Measurements from ENCODE around the gene PHACTR1.

The PHACTR1 gene

DNA sequence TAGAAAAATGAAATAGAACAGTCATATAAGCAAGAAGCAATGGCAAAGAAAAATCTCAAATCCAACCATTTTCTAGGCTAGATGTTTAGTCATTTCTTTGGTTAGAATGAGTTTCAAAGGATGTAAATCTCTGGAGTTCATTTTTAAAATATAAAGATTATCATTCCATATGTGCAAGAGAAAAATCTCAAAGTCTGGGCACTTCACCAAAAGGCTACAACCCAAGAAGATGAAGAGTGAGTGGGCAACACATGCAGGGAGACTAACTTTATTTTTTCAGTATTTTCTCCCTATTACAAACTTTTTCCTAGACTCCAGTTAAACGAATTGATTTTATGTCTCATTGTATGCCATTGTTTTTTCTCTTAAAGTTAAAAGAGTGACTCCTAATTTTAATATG, 83.6 kb downstream of the PHACTR1 start:
- no peak overlapping the region for H3K9ac ChIP-seq (ENCODE audit: insufficient read length)
- H3K27ac ChIP-seq, result no peak overlapping the region
- H3K4me3 ChIP-seq, result no peak overlapping the region
- TF ChIP-seq POLR2AphosphoS5 (IDR thresholded peaks at IDR 0.05; ENCODE audit: borderline replicate concordance, low read depth, low read length) (no peak), EZH2 (IDR thresholded peaks at IDR 0.05) (no peak), FOXP2 (optimal IDR thresholded peaks at IDR 0.05; ENCODE audit: control extremely low read depth, extremely low read length, insufficient read depth) (no peak)
- H3K9me3 ChIP-seq (ENCODE audit: low read depth, low read length), result no peaks in the 10 kb centered on the region
- no peaks in the 10 kb centered on the region for H3K36me3 ChIP-seq (ENCODE audit: insufficient read depth, low read length)
- DNase-seq (ENCODE audit: low read depth, low spot score), result no peak

DNA sequence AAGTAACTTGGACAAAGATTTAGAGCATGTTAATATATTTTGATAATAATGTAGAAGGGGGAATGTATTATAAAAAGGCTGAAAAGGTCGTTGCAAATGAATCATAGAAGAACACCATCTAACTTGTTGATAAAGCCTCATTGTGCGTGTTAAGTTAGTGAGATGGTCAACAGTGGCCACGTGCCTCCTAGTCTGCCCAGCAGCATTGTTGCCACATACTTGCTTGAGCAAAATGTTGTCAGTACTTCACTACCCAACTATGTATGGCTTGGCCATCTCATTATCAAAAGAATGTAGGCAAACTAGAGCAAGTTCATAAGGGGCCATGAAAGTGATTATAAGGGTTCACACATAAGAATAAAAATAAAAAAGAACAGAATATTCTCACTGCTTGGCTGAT, 84.6 kb downstream of the PHACTR1 start:
- no peak for DNase-seq (ENCODE audit: low read depth, low spot score)
- Histone ChIP-seq H3K9ac (ENCODE audit: insufficient read length) (no peak overlapping the region), H3K9me3 (ENCODE audit: low read depth, low read length) (no peaks in the 10 kb centered on the region), H3K36me3 (ENCODE audit: insufficient read depth, low read length) (no peaks in the 10 kb centered on the region), H3K27ac (no peak overlapping the region), H3K4me3 (no peak overlapping the region)
- TF ChIP-seq FOXP2 (optimal IDR thresholded peaks at IDR 0.05; ENCODE audit: control extremely low read depth, extremely low read length, insufficient read depth) (no peak), EZH2 (IDR thresholded peaks at IDR 0.05) (no peak), POLR2AphosphoS5 (IDR thresholded peaks at IDR 0.05; ENCODE audit: borderline replicate concordance, low read depth, low read length) (no peak)

DNA sequence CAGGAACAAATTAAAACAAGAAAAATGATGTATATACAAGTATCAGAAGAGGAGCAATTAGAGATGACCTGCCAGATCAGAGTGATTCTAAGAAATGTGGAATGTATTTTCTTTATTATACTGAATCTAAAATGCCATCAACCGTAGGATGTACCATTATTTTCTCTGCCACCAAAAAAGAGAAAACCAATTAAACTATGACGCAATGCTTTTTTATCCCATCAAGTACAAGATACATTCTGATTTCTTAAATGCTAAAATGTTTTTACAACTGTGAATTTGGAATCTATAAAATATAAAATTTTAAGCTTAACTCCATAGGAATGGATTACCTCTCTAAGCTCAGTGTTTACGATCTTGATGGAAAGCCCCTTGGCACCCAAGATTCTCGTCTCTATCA, 85.9 kb downstream of the PHACTR1 start:
- no peaks in the 10 kb centered on the region for H3K36me3 ChIP-seq (ENCODE audit: insufficient read depth, low read length)
- H3K27ac ChIP-seq, result no peak overlapping the region
- H3K4me3 ChIP-seq, result no peak overlapping the region
- TF ChIP-seq FOXP2 (optimal IDR thresholded peaks at IDR 0.05; ENCODE audit: control extremely low read depth, extremely low read length, insufficient read depth) (no peak), POLR2AphosphoS5 (IDR thresholded peaks at IDR 0.05; ENCODE audit: borderline replicate concordance, low read depth, low read length) (no peak), EZH2 (IDR thresholded peaks at IDR 0.05) (no peak)
- DNase-seq (ENCODE audit: low read depth, low spot score), result no peak
- H3K9me3 ChIP-seq (ENCODE audit: low read depth, low read length), result no peaks in the 10 kb centered on the region
- H3K9ac ChIP-seq (ENCODE audit: insufficient read length), result no peak overlapping the region

DNA sequence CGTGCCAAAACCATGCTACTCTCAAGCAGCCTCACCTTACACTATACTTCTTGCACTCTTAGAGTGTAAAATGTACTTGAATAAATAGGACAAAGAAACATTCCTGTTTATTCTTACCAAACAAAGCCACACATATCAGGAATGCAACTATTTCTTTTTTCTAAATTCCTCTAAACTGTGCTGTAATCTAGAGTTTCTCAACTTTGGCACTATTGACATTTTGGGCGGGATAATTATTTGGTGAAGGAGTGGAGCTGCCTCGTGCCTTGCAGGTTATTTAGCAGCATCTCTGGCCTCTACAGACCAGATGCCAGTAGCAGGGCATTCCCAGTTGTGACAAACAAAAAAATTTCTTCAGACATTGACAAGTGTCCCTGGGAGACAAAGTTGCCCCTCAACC, 86.9 kb downstream of the PHACTR1 start:
- no peak for DNase-seq (ENCODE audit: low read depth, low spot score)
- Histone ChIP-seq H3K9me3 (ENCODE audit: low read depth, low read length) (no peaks in the 10 kb centered on the region), H3K36me3 (ENCODE audit: insufficient read depth, low read length) (no peaks in the 10 kb centered on the region), H3K4me3 (no peak overlapping the region), H3K9ac (ENCODE audit: insufficient read length) (no peak overlapping the region), H3K27ac (no peak overlapping the region)
- TF ChIP-seq FOXP2 (optimal IDR thresholded peaks at IDR 0.05; ENCODE audit: control extremely low read depth, extremely low read length, insufficient read depth), result no peak

GRCh38 chr6:12804952-12805645, 88.5 kb downstream of the PHACTR1 start:
- H3K4me3 ChIP-seq, result no peak overlapping the region
- no peak for TF ChIP-seq POLR2AphosphoS5 (IDR thresholded peaks at IDR 0.05; ENCODE audit: borderline replicate concordance, low read depth, low read length)
- no peak for TF ChIP-seq EZH2 (IDR thresholded peaks at IDR 0.05)
- TF ChIP-seq FOXP2 (optimal IDR thresholded peaks at IDR 0.05; ENCODE audit: control extremely low read depth, extremely low read length, insufficient read depth), result no peak
- H3K9ac ChIP-seq (ENCODE audit: insufficient read length), result no peak overlapping the region
- no peak overlapping the region for H3K27ac ChIP-seq
- H3K36me3 ChIP-seq (ENCODE audit: insufficient read depth, low read length), result no peaks in the 10 kb centered on the region
- DNase-seq (ENCODE audit: low read depth, low spot score), result no peak
- H3K9me3 ChIP-seq (ENCODE audit: low read depth, low read length), result no peaks in the 10 kb centered on the region

DNA sequence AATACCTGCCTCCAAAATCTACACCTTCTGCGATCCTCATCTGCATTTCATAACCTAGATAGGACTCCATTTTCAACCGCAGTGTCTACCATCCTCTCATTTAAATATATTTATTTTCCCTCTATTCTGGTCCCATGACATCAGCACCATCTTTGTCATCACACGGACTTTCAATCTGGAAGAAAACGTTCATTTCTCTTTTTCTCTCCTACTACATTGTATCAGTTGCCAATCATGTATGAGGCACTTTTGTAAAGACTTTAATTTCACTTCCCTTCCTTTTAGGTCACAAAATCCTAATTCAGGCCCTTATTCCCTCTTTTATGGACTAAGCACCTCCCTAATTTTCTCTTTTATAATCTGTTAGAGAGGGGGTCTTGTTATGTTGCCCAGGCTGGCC, 89.6 kb downstream of the PHACTR1 start:
- H3K4me3 ChIP-seq, result no peak overlapping the region
- TF ChIP-seq EZH2 (IDR thresholded peaks at IDR 0.05), result no peak
- no peak for TF ChIP-seq POLR2AphosphoS5 (IDR thresholded peaks at IDR 0.05; ENCODE audit: borderline replicate concordance, low read depth, low read length)
- no peak for TF ChIP-seq FOXP2 (optimal IDR thresholded peaks at IDR 0.05; ENCODE audit: control extremely low read depth, extremely low read length, insufficient read depth)
- no peak overlapping the region for H3K27ac ChIP-seq
- no peaks in the 10 kb centered on the region for H3K9me3 ChIP-seq (ENCODE audit: low read depth, low read length)
- DNase-seq (ENCODE audit: low read depth, low spot score), result no peak
- no peaks in the 10 kb centered on the region for H3K36me3 ChIP-seq (ENCODE audit: insufficient read depth, low read length)
- H3K9ac ChIP-seq (ENCODE audit: insufficient read length), result no peak overlapping the region

GRCh38 chr6:12806796-12807195, 90.2 kb downstream of the PHACTR1 start:
- no peak for DNase-seq (ENCODE audit: low read depth, low spot score)
- Histone ChIP-seq H3K27ac (no peak overlapping the region), H3K36me3 (ENCODE audit: insufficient read depth, low read length) (no peaks in the 10 kb centered on the region), H3K4me3 (no peak overlapping the region), H3K9ac (ENCODE audit: insufficient read length) (no peak overlapping the region), H3K9me3 (ENCODE audit: low read depth, low read length) (no peaks in the 10 kb centered on the region)
- TF ChIP-seq FOXP2 (optimal IDR thresholded peaks at IDR 0.05; ENCODE audit: control extremely low read depth, extremely low read length, insufficient read depth), result no peak

DNA sequence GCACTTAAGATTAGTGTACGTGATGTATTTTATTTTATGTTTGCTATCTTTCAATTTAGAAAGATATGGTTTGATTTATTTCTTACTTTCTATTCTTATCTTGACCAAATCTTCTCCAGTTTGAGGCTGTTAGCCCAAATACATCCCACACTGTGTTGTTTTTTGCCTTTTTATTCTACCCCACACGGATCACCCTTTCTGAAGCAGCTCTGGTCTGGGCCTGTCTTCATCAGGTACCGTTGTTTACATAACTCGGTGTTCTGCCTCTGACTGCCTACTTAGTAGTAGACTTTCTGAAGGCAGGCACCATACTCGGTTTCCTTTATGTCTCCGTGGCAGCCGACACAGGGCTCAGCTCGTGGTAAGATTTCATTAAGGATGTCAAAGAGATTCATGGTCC, 95.0 kb downstream of the PHACTR1 start:
- Histone ChIP-seq H3K36me3 (ENCODE audit: insufficient read depth, low read length) (no peaks in the 10 kb centered on the region), H3K9ac (ENCODE audit: insufficient read length) (no peak overlapping the region), H3K27ac (no peak overlapping the region), H3K4me3 (no peak overlapping the region), H3K9me3 (ENCODE audit: low read depth, low read length) (no peaks in the 10 kb centered on the region)
- TF ChIP-seq POLR2AphosphoS5 (IDR thresholded peaks at IDR 0.05; ENCODE audit: borderline replicate concordance, low read depth, low read length) (no peak), EZH2 (IDR thresholded peaks at IDR 0.05) (no peak), FOXP2 (optimal IDR thresholded peaks at IDR 0.05; ENCODE audit: control extremely low read depth, extremely low read length, insufficient read depth) (no peak)
- no peak for DNase-seq (ENCODE audit: low read depth, low spot score)

DNA sequence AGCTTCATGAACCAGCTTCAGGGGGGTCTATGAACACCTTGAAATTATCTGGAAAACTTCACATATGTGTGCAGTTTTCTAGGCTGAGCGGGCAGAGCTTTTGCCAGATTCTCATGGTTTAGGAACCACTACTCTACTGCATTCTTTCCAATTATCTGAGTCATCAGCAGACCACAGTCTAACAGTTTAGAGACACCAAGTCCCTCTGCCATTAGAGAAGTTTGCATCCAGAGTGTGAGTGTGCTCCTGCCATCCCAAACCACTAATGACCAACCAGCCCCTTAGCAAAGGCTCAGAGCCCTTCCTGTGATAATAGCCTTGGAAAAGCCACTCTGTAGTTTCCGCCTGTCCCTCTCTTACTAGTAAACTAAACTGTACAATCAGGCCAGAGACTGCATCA, 96.8 kb downstream of the PHACTR1 start:
- no peak for TF ChIP-seq EZH2 (IDR thresholded peaks at IDR 0.05)
- no peak for TF ChIP-seq FOXP2 (optimal IDR thresholded peaks at IDR 0.05; ENCODE audit: control extremely low read depth, extremely low read length, insufficient read depth)
- TF ChIP-seq POLR2AphosphoS5 (IDR thresholded peaks at IDR 0.05; ENCODE audit: borderline replicate concordance, low read depth, low read length), result no peak
- H3K27ac ChIP-seq, result no peak overlapping the region
- no peak overlapping the region for H3K4me3 ChIP-seq
- H3K36me3 ChIP-seq (ENCODE audit: insufficient read depth, low read length), result no peaks in the 10 kb centered on the region
- no peaks in the 10 kb centered on the region for H3K9me3 ChIP-seq (ENCODE audit: low read depth, low read length)
- no peak overlapping the region for H3K9ac ChIP-seq (ENCODE audit: insufficient read length)
- no peak for DNase-seq (ENCODE audit: low read depth, low spot score)

Measured in SK-N-MC (cell line).